Right atrium auricular region (tissue), 2 donors: ENCODE results near the gene NDUFA5. TPM values are rescaled to one million over a fixed set of nuclear protein-coding genes. Genes with fewer than 3 reads are reported as not detected.

Experiments used
- DNase-seq: peaks from one replicate; pipeline ENCODE4 v3.0.0-alpha.2; 2019; ENCODE audit warnings: low spot score
- H3K27ac ChIP-seq, 2 donors: fragments of 200-600 bp; sonication (generic); 1 replicate in 1 of 2; 2 replicates in 1 of 2; pipeline ENCODE4 v1.5.1; 2016 to 2019
- H3K27me3 ChIP-seq, 2 donors: fragments of 200-600 bp; sonication (generic); one replicate each; pipeline versions ENCODE4 v1.5.1 to v1.6.0; 2017 to 2019
- H3K36me3 ChIP-seq: fragments of 200-600 bp; sonication (generic); one replicate; pipeline ENCODE4 v1.5.1; 2016
- H3K4me1 ChIP-seq, 2 donors: fragments of 200-600 bp; sonication (generic); one replicate each; pipeline versions ENCODE4 v1.5.1 to v1.6.0; 2017 to 2019
- H3K4me3 ChIP-seq, 2 donors: fragments of 200-600 bp; sonication (generic); 1 replicate in 1 of 2; 2 replicates in 1 of 2; pipeline ENCODE4 v1.5.1; 2017 to 2019; ENCODE audit warnings: mild to moderate bottlenecking in 1 of 2, moderate library complexity in 1 of 2
- H3K9me3 ChIP-seq, 2 donors: fragments of 200-600 bp; sonication (generic); one replicate each; pipeline ENCODE4 v1.5.1; 2019
- CTCF ChIP-seq, 2 donors: fragments of 200-600 bp; sonication (generic); IDR thresholded peaks; one replicate each; pipeline ENCODE4 v1.5.1; 2019; ENCODE audit warnings: antibody characterized with exemption in 2 of 2
- total RNA-seq, 2 donors: library from RNA; depleted of rRNA; stranded (reverse); fragments of >200 nt; gene quantifications; one replicate each; pipeline ENCODE4 v1.1.0, GENCODE V29; 2016

The NDUFA5 gene
- total RNA-seq, 2 donors from 2014 or later = 110 to 227 TPM

GRCh38 chr7:123599766-123600165, 42.1 kb upstream of the NDUFA5 start:
- DNase-seq = no peak
- TF ChIP-seq CTCF (IDR thresholded peaks at IDR 0.05) = no peak
- H3K9me3 ChIP-seq = no peaks in the 10 kb centered on the region
- no peaks in the 10 kb centered on the region for H3K27me3 ChIP-seq
- no peaks in the 10 kb centered on the region for H3K36me3 ChIP-seq
- H3K27ac ChIP-seq = peak overlapping the region; percentile 71 to 90
- peaks cover 0 to 4% of the 10 kb centered on the region in 2 donors for H3K4me1 ChIP-seq
- peak overlapping the region in 1 of 2 donors; percentile 34 for H3K4me3 ChIP-seq

- Histone ChIP-seq H3K27me3 (no peaks in the 10 kb centered on the region), H3K36me3 (no peaks in the 10 kb centered on the region), H3K9me3 (no peaks in the 10 kb centered on the region), H3K4me1 (peaks cover 0 to 4% of the 10 kb centered on the region in 2 donors), H3K27ac (peak overlapping the region; percentile 71 to 90), H3K4me3 (no peak overlapping the region)
- no peak for DNase-seq
- TF ChIP-seq CTCF (IDR thresholded peaks at IDR 0.05) = no peak
These were observed 41.0 kb upstream of the NDUFA5 start for GRCh38 chr7:123598657-123599056.

GRCh38 chr7:123594813-123595241, 37.2 kb upstream of the NDUFA5 start:
- no peak for DNase-seq
- Histone ChIP-seq H3K9me3 (no peaks in the 10 kb centered on the region), H3K27me3 (no peaks in the 10 kb centered on the region), H3K36me3 (no peaks in the 10 kb centered on the region), H3K4me3 (no peak overlapping the region), H3K4me1 (peaks cover 0 to 4% of the 10 kb centered on the region in 2 donors), H3K27ac (no peak overlapping the region)
- no peak for TF ChIP-seq CTCF (IDR thresholded peaks at IDR 0.05)

GRCh38 chr7:123588376-123588775, 30.8 kb upstream of the NDUFA5 start:
- H3K9me3 ChIP-seq = no peaks in the 10 kb centered on the region
- no peak for DNase-seq
- no peaks in the 10 kb centered on the region for H3K4me1 ChIP-seq
- TF ChIP-seq CTCF (IDR thresholded peaks at IDR 0.05) = no peak
- H3K27ac ChIP-seq = no peak overlapping the region
- H3K27me3 ChIP-seq = no peaks in the 10 kb centered on the region
- no peak overlapping the region for H3K4me3 ChIP-seq
- no peaks in the 10 kb centered on the region for H3K36me3 ChIP-seq

- TF ChIP-seq CTCF (IDR thresholded peaks at IDR 0.05) = no peak
- Histone ChIP-seq H3K4me1 (no peaks in the 10 kb centered on the region), H3K36me3 (no peaks in the 10 kb centered on the region), H3K9me3 (no peaks in the 10 kb centered on the region), H3K4me3 (no peak overlapping the region), H3K27me3 (no peaks in the 10 kb centered on the region), H3K27ac (no peak overlapping the region)
- DNase-seq = no peak
These were observed 26.2 kb upstream of the NDUFA5 start for GRCh38 chr7:123583821-123584220.

- TF ChIP-seq CTCF (IDR thresholded peaks at IDR 0.05) = no peak
- no peak overlapping the region for H3K27ac ChIP-seq
- H3K4me3 ChIP-seq = no peak overlapping the region
These were observed 23.5 kb upstream of the NDUFA5 start for GRCh38 chr7:123581162-123581459.

More at GRCh38 chr7:123581162-123581459, 23.5 kb upstream of the NDUFA5 start:
- no peak for DNase-seq
- Histone ChIP-seq H3K27me3 (no peaks in the 10 kb centered on the region), H3K9me3 (no peaks in the 10 kb centered on the region), H3K36me3 (no peaks in the 10 kb centered on the region), H3K4me1 (no peaks in the 10 kb centered on the region)
